SK-N-SH (cell line): ENCODE results near the gene ARMC9.

Source experiments
- CTCF ChIP-seq: fragments of 200-600 bp; sonication (generic); IDR thresholded peaks from 2 replicates; pipeline ENCODE4 v1.6.1; 2017; ENCODE audit warnings: antibody characterized with exemption, mild to moderate bottlenecking, moderate library complexity
- FOXM1 ChIP-seq: IDR thresholded peaks from 2 replicates; pipeline ENCODE4 v1.4.0; 2012; ENCODE audit warnings: low read depth, mild to moderate bottlenecking
- MAX ChIP-seq: IDR thresholded peaks from 2 replicates; pipeline ENCODE4 v1.4.0; 2012; ENCODE audit warnings: low read depth
- MEF2A ChIP-seq: IDR thresholded peaks from 2 replicates; pipeline ENCODE4 v1.4.0; 2012; ENCODE audit warnings: low read depth, borderline replicate concordance
- MXI1 ChIP-seq: IDR thresholded peaks from 2 replicates; pipeline ENCODE4 v1.6.1; 2012; ENCODE audit warnings: mild to moderate bottlenecking, low read depth, low read length, improper control_type of control experiment
- POLR2AphosphoS5 ChIP-seq: IDR thresholded peaks from 2 replicates; pipeline ENCODE4 v1.6.1; 2012; ENCODE audit warnings: low read depth, low read length
- TAF1 ChIP-seq: IDR thresholded peaks from 2 replicates; pipeline ENCODE4 v1.6.1; 2012; ENCODE audit warnings: low read depth, mild to moderate bottlenecking, low read length, moderate library complexity, borderline replicate concordance
- TCF12 ChIP-seq: IDR thresholded peaks from 2 replicates; pipeline ENCODE4 v1.4.0; 2012
- USF2 ChIP-seq: fragments of 150-350 bp; IDR thresholded peaks from 2 replicates; pipeline ENCODE4 v1.6.1; 2017; ENCODE audit warnings: antibody characterized with exemption, low read length, low read depth, borderline replicate concordance
- TF ChIP-seq, protein P1 (sequence below): fragments of 150-350 bp; IDR thresholded peaks from 2 replicates; pipeline ENCODE4 v1.6.1; 2016; ENCODE audit warnings: mild to moderate bottlenecking, low read depth, low read length

- TF ChIP-seq CTCF (no peak), MAX (no peak), FOXM1 (no peak), TCF12 (no peak), TAF1 (no peak), USF2 (no peak), MXI1 (no peak), MEF2A (no peak), POLR2AphosphoS5 (no peak)
- TF ChIP-seq, protein P1, sequence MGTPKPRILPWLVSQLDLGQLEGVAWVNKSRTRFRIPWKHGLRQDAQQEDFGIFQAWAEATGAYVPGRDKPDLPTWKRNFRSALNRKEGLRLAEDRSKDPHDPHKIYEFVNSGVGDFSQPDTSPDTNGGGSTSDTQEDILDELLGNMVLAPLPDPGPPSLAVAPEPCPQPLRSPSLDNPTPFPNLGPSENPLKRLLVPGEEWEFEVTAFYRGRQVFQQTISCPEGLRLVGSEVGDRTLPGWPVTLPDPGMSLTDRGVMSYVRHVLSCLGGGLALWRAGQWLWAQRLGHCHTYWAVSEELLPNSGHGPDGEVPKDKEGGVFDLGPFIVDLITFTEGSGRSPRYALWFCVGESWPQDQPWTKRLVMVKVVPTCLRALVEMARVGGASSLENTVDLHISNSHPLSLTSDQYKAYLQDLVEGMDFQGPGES: no peak
These were observed 172.5 kb downstream of the ARMC9 start for GRCh38 chr2:231370749-231371429.
